ENCODE results near the gene HOOK1.

GRCh38 chr1:59828160-59828559 lies 13.4 kb downstream of the HOOK1 start:
- no peak for TF ChIP-seq CTCF (IDR thresholded peaks at IDR 0.05; ENCODE audit: low read depth, low read length, poor library complexity, severe bottlenecking)
- no peak for TF ChIP-seq EZH2phosphoT487 (IDR thresholded peaks at IDR 0.05; ENCODE audit: borderline replicate concordance, low read length)
